CD14-positive monocyte (primary cell): Measurements from ENCODE around the gene DNAAF2. TPM values are rescaled to one million over a fixed set of nuclear protein-coding genes. Genes with fewer than 3 reads are reported as not detected.

Experiments
- DNase-seq, 3 donors: peaks; one replicate each; pipeline ENCODE4 v3.0.0-alpha.2; 2011 to 2022
- H2AFZ ChIP-seq: 2 replicates; pipeline ENCODE4 v1.6.0; 2012; ENCODE audit warnings: mild to moderate bottlenecking, low read depth, low read length, inconsistent platforms; ENCODE audit not compliant: insufficient read depth, poor library complexity, severe bottlenecking
- H3K27ac ChIP-seq, 2 donors: 1 replicate in 1 of 2; 2 replicates in 1 of 2; pipeline ENCODE4 v1.5.1; 2012 to 2013; ENCODE audit warnings: low read length in 2 of 2, control low read depth in 1 of 2, inconsistent platforms in 1 of 2, low read depth in 1 of 2, mild to moderate bottlenecking in 1 of 2
- H3K27me3 ChIP-seq, 2 donors: one replicate each; pipeline versions ENCODE4 v1.6.0 to v1.6.1; 2011 to 2013; ENCODE audit warnings: low read length in 2 of 2; ENCODE audit not compliant: control insufficient read depth in 2 of 2, insufficient read depth in 2 of 2
- H3K36me3 ChIP-seq, 2 donors: replicated peaks in 1 of 2; 1 replicate in 1 of 2; 2 replicates in 1 of 2; pipeline versions ENCODE4 v1.5.1 to v1.6.1; 2012 to 2013; ENCODE audit warnings: low read length in 2 of 2, control low read depth in 1 of 2, inconsistent platforms in 1 of 2, mild to moderate bottlenecking in 1 of 2; ENCODE audit not compliant: insufficient read depth in 2 of 2, control insufficient read depth in 1 of 2
- H3K4me1 ChIP-seq, 2 donors: 1 replicate in 1 of 2; 2 replicates in 1 of 2; pipeline versions ENCODE4 v1.5.1 to v1.6.1; 2012 to 2013; ENCODE audit warnings: low read length in 2 of 2, control low read depth in 1 of 2, inconsistent platforms in 1 of 2, mild to moderate bottlenecking in 1 of 2, moderate library complexity in 1 of 2; ENCODE audit not compliant: insufficient read depth in 2 of 2, control insufficient read depth in 1 of 2
- H3K4me2 ChIP-seq: replicated peaks from 2 replicates; pipeline ENCODE3; 2012; ENCODE audit warnings: low read length, moderate library complexity, mild to moderate bottlenecking; ENCODE audit not compliant: poor library complexity, severe bottlenecking; ENCODE audit errors: extremely low read depth
- H3K4me3 ChIP-seq, 3 experiments: fragments of 200-600 bp in 1 of 3; sonication (generic) in 1 of 3; replicated peaks in 1 of 3; 1 replicate in 2 of 3; 2 replicates in 1 of 3; pipeline ENCODE4 v1.5.1; 2011 to 2013; ENCODE audit warnings: low read length in 3 of 3, mild to moderate bottlenecking in 3 of 3, control low read depth in 2 of 3, low read depth in 2 of 3, inconsistent platforms in 1 of 3, moderate library complexity in 1 of 3
- H3K79me2 ChIP-seq: 2 replicates; pipeline ENCODE4 v1.6.0; 2012; ENCODE audit warnings: mild to moderate bottlenecking, control low read depth, inconsistent platforms, low read length, moderate library complexity; ENCODE audit not compliant: insufficient read depth
- H3K9ac ChIP-seq: 2 replicates; pipeline ENCODE4 v1.6.0; 2017; ENCODE audit warnings: low read length, mild to moderate bottlenecking; ENCODE audit not compliant: insufficient read depth, poor library complexity, severe bottlenecking
- H3K9me3 ChIP-seq, 2 donors: replicated peaks in 1 of 2; 1 replicate in 1 of 2; 2 replicates in 1 of 2; pipeline versions ENCODE4 v1.5.1 to v1.6.1; 2012 to 2013; ENCODE audit warnings: low read length in 2 of 2, control low read depth in 1 of 2; ENCODE audit not compliant: control insufficient read depth in 1 of 2, insufficient read depth in 1 of 2
- H4K20me1 ChIP-seq: 2 replicates; pipeline ENCODE4 v1.6.0; 2012; ENCODE audit warnings: mild to moderate bottlenecking, low read length, control low read depth, moderate library complexity; ENCODE audit not compliant: insufficient read depth
- H3K27ac Mint-ChIP-seq, 7 donors: one replicate each; pipeline ENCODE4 v1.8.0; 2020; ENCODE audit warnings: mild to moderate bottlenecking in 7 of 7, mixed read lengths in 7 of 7, moderate library complexity in 6 of 7, inconsistent platforms in 2 of 7
- H3K27me3 Mint-ChIP-seq, 3 donors: one replicate each; pipeline ENCODE4 v1.8.0; 2021 to 2022; ENCODE audit warnings: low read depth in 3 of 3, mild to moderate bottlenecking in 3 of 3, mixed read lengths in 3 of 3, moderate library complexity in 3 of 3, inconsistent platforms in 1 of 3
- H3K36me3 Mint-ChIP-seq, 2 donors: one replicate each; pipeline ENCODE4 v1.8.0; 2020; ENCODE audit warnings: mixed read lengths in 2 of 2, inconsistent platforms in 1 of 2, mild to moderate bottlenecking in 1 of 2
- H3K4me1 Mint-ChIP-seq: one replicate; pipeline ENCODE4 v1.8.0; 2020; ENCODE audit warnings: mild to moderate bottlenecking, mixed read lengths
- H3K4me3 Mint-ChIP-seq, 2 donors: one replicate each; pipeline ENCODE4 v1.8.0; 2020; ENCODE audit warnings: mild to moderate bottlenecking in 2 of 2, mixed read lengths in 2 of 2, moderate library complexity in 1 of 2
- H3K9me3 Mint-ChIP-seq, 7 donors: one replicate each; pipeline ENCODE4 v1.8.0; 2020 to 2022; ENCODE audit warnings: mixed read lengths in 7 of 7, mild to moderate bottlenecking in 6 of 7, moderate library complexity in 6 of 7, inconsistent platforms in 2 of 7
- CTCF ChIP-seq: fragments of 200-600 bp; IDR thresholded peaks from one replicate; pipeline ENCODE4 v1.8.0; 2022; ENCODE audit warnings: antibody characterized with exemption, mild to moderate bottlenecking
- WGBS: methylation state at CpG from one replicate; pipeline ENCODE4 v1.1.5; 2013; ENCODE audit warnings: missing lambda C conversion rate; ENCODE audit not compliant: insufficient coverage; 5-methylcytosine and 5-hydroxymethylcytosine counted together
- intact Hi-C, 2 donors: fragments of 100-400 bp; cut with micrococcal nuclease; formaldehyde crosslinking; loops; one replicate each; pipeline versions ENCODE4 v1.15.0 to v1.15.1; 2023
- polyA plus RNA-seq, 3 donors: library from polyadenylated mRNA; depleted of rRNA in 1 of 3; unstranded in 2 of 3; stranded (reverse) in 1 of 3; fragments of 300-500 nt in 2 of 3; fragments of >200 nt in 1 of 3; fragmentation: Illumina TruSeq in 2 of 3; gene quantifications; 1 replicate in 2 of 3; 2 replicates in 1 of 3; pipeline ENCODE4 v1.2.3, GENCODE V29; 2012 to 2021

Gene DNAAF2
- polyA plus RNA-seq, 3 donors, result 1.9 to 6.9 (median 6.8) TPM

- H3K79me2 ChIP-seq, result no peaks in the 10 kb centered on the region
- no peak overlapping the region for H2AFZ ChIP-seq
- no peaks in the 10 kb centered on the region for H3K27me3 ChIP-seq
- no peak for TF ChIP-seq CTCF
- peaks cover 0 to 3% (median 0%) of the 10 kb centered on the region in 7 donors for H3K9me3 Mint-ChIP-seq
- H3K4me3 Mint-ChIP-seq, result no peak overlapping the region
- no peaks in the 10 kb centered on the region for H3K9me3 ChIP-seq
- H3K4me2 ChIP-seq, result no peak overlapping the region
- H3K27ac ChIP-seq, result no peak overlapping the region
- no peak overlapping the region for H3K9ac ChIP-seq
- no CpG with 5 or more reads among the region's 3 CpGs for WGBS
- H3K36me3 Mint-ChIP-seq, result peaks cover 0 to 6% of the 10 kb centered on the region in 2 donors
- no peak overlapping the region for H3K27ac Mint-ChIP-seq
- intact Hi-C loops, result no loop called here
- no peaks in the 10 kb centered on the region for H3K4me1 Mint-ChIP-seq
- no peaks in the 10 kb centered on the region for H4K20me1 ChIP-seq
- no peak overlapping the region for H3K4me3 ChIP-seq
- no peaks in the 10 kb centered on the region for H3K4me1 ChIP-seq
- peaks cover 0 to 4% (median 0%) of the 10 kb centered on the region in 3 donors for H3K27me3 Mint-ChIP-seq
- H3K36me3 ChIP-seq, result peaks cover 0 to 4% of the 10 kb centered on the region in 2 donors
- no peak for DNase-seq
These were observed 19.5 kb upstream of the DNAAF2 start for GRCh38 chr14:49654511-49654910.

GRCh38 chr14:49653508-49653907 lies 18.5 kb upstream of the DNAAF2 start:
- Histone ChIP-seq H3K4me2 (no peak overlapping the region), H4K20me1 (no peaks in the 10 kb centered on the region), H3K27ac (no peak overlapping the region), H3K27me3 (no peaks in the 10 kb centered on the region), H3K9ac (no peak overlapping the region), H2AFZ (no peak overlapping the region), H3K36me3 (peaks cover 0 to 4% of the 10 kb centered on the region in 2 donors), H3K79me2 (no peaks in the 10 kb centered on the region), H3K4me1 (no peaks in the 10 kb centered on the region), H3K9me3 (no peaks in the 10 kb centered on the region), H3K4me3 (no peak overlapping the region)
- H3K27ac Mint-ChIP-seq, result no peak overlapping the region
- intact Hi-C loops, result no loop called here
- WGBS, result no CpG with 5 or more reads among the region's 6 CpGs
- H3K36me3 Mint-ChIP-seq, result peaks cover 0 to 6% of the 10 kb centered on the region in 2 donors
- no peak overlapping the region for H3K4me3 Mint-ChIP-seq
- DNase-seq, result no peak
- H3K4me1 Mint-ChIP-seq, result no peaks in the 10 kb centered on the region
- peaks cover 0 to 3% (median 0%) of the 10 kb centered on the region in 7 donors for H3K9me3 Mint-ChIP-seq
- TF ChIP-seq CTCF, result no peak
- peaks cover 0 to 5% (median 0%) of the 10 kb centered on the region in 3 donors for H3K27me3 Mint-ChIP-seq
